Activated T-cell treated with anti-CD3 and anti-CD28 coated beads, Interleukin-2, amount 50 U/mL, for 72 hours (primary cell): ENCODE measurements around the gene GNRH2. TPM values are rescaled to one million over a fixed set of nuclear protein-coding genes. Genes with fewer than 3 reads are reported as not detected.
"Not testable (repeated sequence)": the region's sequence is repeated elsewhere in the genome, so short reads cannot be mapped to it uniquely, and the experiment has no call there.

Source experiments
- ATAC-seq, 2 donors: fragments of 150-1000 bp; cut with Tn5 transposase; replicated peaks in 1 of 2; 2 replicates each; pipeline ENCODE4 v1.10.0; 2021; ENCODE audit warnings: moderate library complexity in 2 of 2, mild to moderate bottlenecking in 1 of 2
- DNase-seq, 2 donors: peaks; one replicate each; pipeline ENCODE4 v3.0.0; 2021 to 2022; ENCODE audit warnings: mixed read lengths in 1 of 2
- H3K27ac Mint-ChIP-seq: one replicate; pipeline ENCODE4 v1.8.0; 2022; ENCODE audit warnings: mild to moderate bottlenecking, moderate library complexity, mixed read lengths
- H3K27me3 Mint-ChIP-seq: one replicate; pipeline ENCODE4 v1.8.0; 2022; ENCODE audit warnings: low read depth, mixed read lengths
- H3K36me3 Mint-ChIP-seq, 2 donors: one replicate each; pipeline ENCODE4 v1.8.0; 2022; ENCODE audit warnings: mixed read lengths in 2 of 2, mild to moderate bottlenecking in 1 of 2; ENCODE audit not compliant: insufficient read depth in 2 of 2
- H3K4me1 Mint-ChIP-seq: one replicate; pipeline ENCODE4 v1.8.0; 2022; ENCODE audit warnings: low read depth, mixed read lengths
- H3K4me3 Mint-ChIP-seq, 2 donors: one replicate each; pipeline ENCODE4 v1.8.0; 2022; ENCODE audit warnings: mild to moderate bottlenecking in 2 of 2, mixed read lengths in 2 of 2, moderate library complexity in 2 of 2
- H3K9me3 Mint-ChIP-seq, 2 donors: one replicate each; pipeline ENCODE4 v1.8.0; 2022; ENCODE audit warnings: mixed read lengths in 2 of 2
- total RNA-seq, 2 donors: library from RNA; stranded (reverse); gene quantifications; one replicate each; pipeline ENCODE4 v1.2.3, GENCODE V29; 2022

Gene GNRH2
- total RNA-seq: 10 to 100 TPM in 1 of 2 donors, 1 to 10 TPM in 1; 5.5 to 87.1 TPM

GRCh38 chr20:3043322-3043721, at the start of gene GNRH2:
Gene GNRH2 (plus strand): TSS chr20:3043622. CDS start chr20:3044415, 793 bp downstream.
- Mint-ChIP-seq H3K4me3 (peak within 1 kb of the TSS; percentile 34 to 49), H3K9me3 (no peaks in the 10 kb centered on the region)

DNA sequence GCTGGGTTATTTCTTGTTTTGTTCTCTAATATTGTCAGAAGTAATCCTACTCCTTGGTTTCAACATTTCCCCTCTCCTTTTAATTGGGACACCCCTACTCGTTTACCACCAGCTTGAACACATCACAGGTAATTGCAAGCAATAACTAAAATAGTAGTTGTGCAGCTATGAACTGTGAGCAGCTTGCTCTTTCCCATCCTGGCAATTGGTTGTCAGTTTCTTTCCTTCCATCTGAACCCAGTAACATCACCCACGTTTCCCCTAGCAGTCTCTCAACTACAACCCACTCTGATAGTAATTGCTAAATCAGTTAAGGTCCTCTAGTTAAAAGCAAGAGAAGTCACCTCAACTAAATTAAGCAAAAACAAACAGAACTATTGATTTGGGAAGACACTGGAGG, 47.6 kb upstream of the GNRH2 start:
- H3K4me3 Mint-ChIP-seq: no peak overlapping the region
- peaks cover 14 to 47% of the 10 kb centered on the region in 2 donors for H3K36me3 Mint-ChIP-seq
- DNase-seq (no peak), ATAC-seq (no peak)
- H3K9me3 Mint-ChIP-seq: no peaks in the 10 kb centered on the region
- no peak overlapping the region for H3K27ac Mint-ChIP-seq
- peaks cover 37% of the 10 kb centered on the region for H3K4me1 Mint-ChIP-seq
- H3K27me3 Mint-ChIP-seq: no peaks in the 10 kb centered on the region

More at GRCh38 chr20:3043322-3043721, at the start of gene GNRH2:
- Mint-ChIP-seq H3K4me1 (peaks cover 40% of the 10 kb centered on the region), H3K36me3 (peaks cover 12 to 19% of the 10 kb centered on the region in 2 donors), H3K27ac (peak within 1 kb of the TSS; percentile 29), H3K27me3 (no peaks in the 10 kb centered on the region)
- no peak for DNase-seq
- no peak for ATAC-seq

- peaks cover 10 to 37% of the 10 kb centered on the region in 2 donors for H3K36me3 Mint-ChIP-seq
- ATAC-seq: no peak
- no peak for DNase-seq
- H3K9me3 Mint-ChIP-seq: no peaks in the 10 kb centered on the region
- H3K4me1 Mint-ChIP-seq: peaks cover 36% of the 10 kb centered on the region
- H3K27me3 Mint-ChIP-seq: no peaks in the 10 kb centered on the region
- peak overlapping the region; percentile 93 for H3K27ac Mint-ChIP-seq
- H3K4me3 Mint-ChIP-seq: no peak overlapping the region
Measured at GRCh38 chr20:2998728-2999127, 44.7 kb upstream of the GNRH2 start.

GRCh38 chr20:3000852-3001523, 42.4 kb upstream of the GNRH2 start:
- Mint-ChIP-seq H3K4me1 (peaks cover 31% of the 10 kb centered on the region), H3K9me3 (no peaks in the 10 kb centered on the region), H3K4me3 (peak overlapping the region in 1 of 2 donors; percentile 6), H3K27me3 (no peaks in the 10 kb centered on the region), H3K36me3 (peaks cover 11 to 31% of the 10 kb centered on the region in 2 donors), H3K27ac (peak overlapping the region; percentile 79)
- ATAC-seq (peak; percentile 81 to 97), DNase-seq (no peak)

DNA sequence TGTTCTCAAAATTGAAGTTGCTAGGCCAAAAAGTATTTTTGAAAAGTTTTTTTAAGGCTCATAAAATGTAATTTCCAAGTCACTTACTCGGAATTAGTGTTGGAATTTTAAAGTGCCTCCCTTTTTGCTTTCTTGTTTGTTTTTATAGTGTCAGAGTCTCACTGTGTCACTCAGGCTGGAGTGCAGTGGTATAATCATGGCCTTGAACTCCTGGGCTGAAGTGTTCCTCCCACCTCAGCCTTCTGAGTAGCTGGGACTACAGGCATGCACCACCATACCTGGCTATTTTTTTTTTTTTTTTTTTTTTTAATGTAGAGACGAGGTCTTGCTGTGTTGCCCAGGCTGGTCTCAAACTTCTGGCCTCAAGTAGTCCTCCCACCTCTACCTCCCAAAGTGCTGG, 40.0 kb upstream of the GNRH2 start:
- H3K27me3 Mint-ChIP-seq: no peaks in the 10 kb centered on the region
- no peak overlapping the region for H3K4me3 Mint-ChIP-seq
- no peaks in the 10 kb centered on the region for H3K9me3 Mint-ChIP-seq
- H3K27ac Mint-ChIP-seq: no peak overlapping the region
- DNase-seq: no peak
- peaks cover 24% of the 10 kb centered on the region for H3K4me1 Mint-ChIP-seq
- no peak for ATAC-seq
- H3K36me3 Mint-ChIP-seq: peaks cover 21 to 29% of the 10 kb centered on the region in 2 donors

- H3K27ac Mint-ChIP-seq: peak overlapping the region; percentile 98
- H3K36me3 Mint-ChIP-seq: peaks cover 24 to 33% of the 10 kb centered on the region in 2 donors
- H3K4me1 Mint-ChIP-seq: peaks cover 74% of the 10 kb centered on the region
- DNase-seq: peak; percentile 54 to 56
- H3K4me3 Mint-ChIP-seq: peak overlapping the region in 1 of 2 donors; percentile 79
- peaks cover 0 to 1% of the 10 kb centered on the region in 2 donors for H3K9me3 Mint-ChIP-seq
- ATAC-seq: peak; percentile 67 to 74
- no peaks in the 10 kb centered on the region for H3K27me3 Mint-ChIP-seq
Measured at GRCh38 chr20:3010985-3011723, 32.3 kb upstream of the GNRH2 start.

- Mint-ChIP-seq H3K27ac (peak overlapping the region; percentile 98), H3K4me3 (peak overlapping the region; percentile 62 to 79), H3K36me3 (peaks cover 22 to 32% of the 10 kb centered on the region in 2 donors), H3K27me3 (no peaks in the 10 kb centered on the region), H3K9me3 (peaks cover 0 to 1% of the 10 kb centered on the region in 2 donors), H3K4me1 (peaks cover 80% of the 10 kb centered on the region)
- peak; percentile 57 to 63 for DNase-seq
- ATAC-seq: peak; percentile 65 to 66
Measured at GRCh38 chr20:3011752-3012151, 31.7 kb upstream of the GNRH2 start.

- ATAC-seq: no peak
- H3K36me3 Mint-ChIP-seq: peaks cover 23 to 35% of the 10 kb centered on the region in 2 donors
- peak overlapping the region; percentile 98 for H3K27ac Mint-ChIP-seq
- no peak for DNase-seq
- peaks cover 0 to 1% of the 10 kb centered on the region in 2 donors for H3K9me3 Mint-ChIP-seq
- H3K4me1 Mint-ChIP-seq: peaks cover 86% of the 10 kb centered on the region
- H3K4me3 Mint-ChIP-seq: peak overlapping the region; percentile 7 to 16
- no peaks in the 10 kb centered on the region for H3K27me3 Mint-ChIP-seq
Measured at GRCh38 chr20:3013771-3014170, 29.7 kb upstream of the GNRH2 start.

DNA sequence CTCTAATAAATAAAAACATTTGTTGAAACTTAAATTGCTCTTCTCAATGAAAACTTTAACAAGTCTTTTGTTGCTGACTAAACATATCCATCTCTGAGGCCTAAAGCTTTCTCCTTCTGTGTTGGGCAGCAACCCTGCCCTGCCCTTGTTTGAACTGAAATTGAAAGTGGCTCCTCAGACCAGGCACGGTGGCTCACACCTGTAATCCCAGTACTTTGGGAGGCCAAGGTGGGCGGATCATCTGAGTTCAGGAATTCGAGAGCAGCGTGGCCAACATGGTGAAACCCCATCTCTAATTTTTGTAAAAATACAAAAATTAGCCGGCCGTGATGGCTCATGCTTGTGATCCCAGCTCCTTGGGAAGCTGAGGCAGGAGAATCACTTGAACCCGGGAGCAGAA, 29.2 kb upstream of the GNRH2 start:
- peak overlapping the region; percentile 98 for H3K27ac Mint-ChIP-seq
- peak overlapping the region; percentile 61 to 79 for H3K4me3 Mint-ChIP-seq
- peak in 1 of 2 donors; percentile 10 for ATAC-seq

GRCh38 chr20:3014662-3015061, 28.8 kb upstream of the GNRH2 start:
- Mint-ChIP-seq H3K4me3 (peak overlapping the region; percentile 61 to 79), H3K27ac (peak overlapping the region; percentile 98), H3K4me1 (peaks cover 77% of the 10 kb centered on the region), H3K36me3 (peaks cover 14 to 27% of the 10 kb centered on the region in 2 donors), H3K27me3 (no peaks in the 10 kb centered on the region), H3K9me3 (no peaks in the 10 kb centered on the region)
- DNase-seq: peak; percentile 72 to 81
- peak; percentile 70 to 71 for ATAC-seq

More for the DNA sequence above, 29.2 kb upstream of the GNRH2 start:
- peak; percentile 43 to 50 for DNase-seq
- Mint-ChIP-seq H3K36me3 (peaks cover 19 to 31% of the 10 kb centered on the region in 2 donors), H3K9me3 (peaks cover 0 to 1% of the 10 kb centered on the region in 2 donors), H3K27me3 (no peaks in the 10 kb centered on the region), H3K4me1 (peaks cover 82% of the 10 kb centered on the region)

DNA sequence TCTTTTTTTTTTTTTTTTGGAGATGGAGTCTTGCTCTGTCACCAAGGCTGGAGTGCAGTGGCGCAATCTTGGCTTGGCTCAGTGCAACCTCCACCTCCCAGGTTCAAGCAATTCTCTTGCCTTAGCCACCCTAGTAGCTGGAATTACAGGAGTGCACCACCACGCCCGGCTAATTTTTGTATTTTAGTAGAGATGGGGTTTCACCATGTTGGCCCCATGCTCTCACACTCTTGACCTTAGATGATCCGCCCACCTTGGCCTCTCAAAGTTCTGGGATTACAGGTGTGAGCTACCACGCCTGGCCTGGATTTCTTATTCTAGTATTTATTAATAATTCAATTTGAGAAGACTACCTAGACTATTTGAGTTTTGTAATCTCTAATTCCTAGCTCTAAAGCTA, 28.1 kb upstream of the GNRH2 start:
- DNase-seq: peak in 1 of 2 donors; percentile 40
- not testable (repeated sequence) for H3K9me3 Mint-ChIP-seq, ATAC-seq, H3K27me3 Mint-ChIP-seq
- Mint-ChIP-seq H3K4me1 (peaks cover 76% of the 10 kb centered on the region), H3K4me3 (peak overlapping the region; percentile 61 to 79), H3K36me3 (peaks cover 14 to 27% of the 10 kb centered on the region in 2 donors), H3K27ac (peak overlapping the region; percentile 98)

DNA sequence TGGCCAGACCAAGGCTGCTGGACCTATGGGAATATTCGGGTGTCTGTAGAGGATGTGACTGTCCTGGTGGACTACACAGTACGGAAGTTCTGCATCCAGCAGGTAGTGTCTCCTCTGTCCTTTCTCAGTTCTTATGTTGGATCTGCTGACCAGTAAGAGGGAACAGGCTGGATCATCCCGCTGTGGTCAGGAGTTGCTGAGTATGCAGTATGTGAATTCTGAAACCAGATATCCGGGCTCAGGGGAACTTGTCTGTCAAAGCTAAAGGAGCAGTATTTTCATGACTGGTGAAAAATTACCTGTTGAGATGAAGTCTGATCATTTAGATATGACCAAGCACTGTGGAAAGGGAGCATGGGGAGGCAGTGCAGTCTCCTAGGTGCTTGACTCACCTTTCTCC, 22.1 kb upstream of the GNRH2 start:
- Mint-ChIP-seq H3K27me3 (no peaks in the 10 kb centered on the region), H3K27ac (peak overlapping the region; percentile 17), H3K4me3 (no peak overlapping the region), H3K9me3 (no peaks in the 10 kb centered on the region), H3K36me3 (peaks cover 20 to 46% of the 10 kb centered on the region in 2 donors), H3K4me1 (peaks cover 53% of the 10 kb centered on the region)
- peak in 1 of 2 donors; percentile 31 for ATAC-seq
- no peak for DNase-seq

- peak; percentile 49 to 52 for ATAC-seq
- peaks cover 48% of the 10 kb centered on the region for H3K4me1 Mint-ChIP-seq
- no peaks in the 10 kb centered on the region for H3K9me3 Mint-ChIP-seq
- peaks cover 18 to 45% of the 10 kb centered on the region in 2 donors for H3K36me3 Mint-ChIP-seq
- no peak overlapping the region for H3K4me3 Mint-ChIP-seq
- no peaks in the 10 kb centered on the region for H3K27me3 Mint-ChIP-seq
- peak overlapping the region; percentile 17 for H3K27ac Mint-ChIP-seq
- no peak for DNase-seq
Measured at GRCh38 chr20:3021777-3022176, 21.6 kb upstream of the GNRH2 start.
